Measurements from ENCODE around the gene ARL1. TPM values are rescaled to one million over a fixed set of nuclear protein-coding genes. Genes with fewer than 3 reads are reported as not detected.

ARL1 gene
- total and polyA plus RNA-seq, 7 experiments from 2014 or later = 26.2 to 48.4 (median 31.6) TPM

DNA sequence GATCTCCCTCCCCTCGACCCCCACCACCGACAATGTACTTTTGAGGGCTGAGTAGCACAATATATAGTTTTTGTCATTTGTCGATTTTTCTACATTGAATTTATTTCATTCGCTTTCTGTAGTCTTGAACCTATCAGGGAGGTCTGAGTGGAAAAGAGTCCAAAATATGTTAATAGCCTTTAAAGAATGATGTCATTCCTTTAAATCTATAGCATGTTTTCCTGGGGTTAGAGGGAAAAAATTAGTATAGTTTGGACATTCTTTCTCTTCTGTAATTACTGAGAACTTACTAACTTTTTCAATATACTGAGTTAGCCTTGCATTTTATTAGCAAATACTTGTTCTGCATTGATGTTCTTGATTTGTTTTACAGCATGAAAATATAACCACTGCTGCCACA is 55.9 kb downstream of the ARL1 start:
- DNase-seq = no peak
- no peaks in the 10 kb centered on the region for H3K27me3 ChIP-seq (ENCODE audit: control insufficient read depth in 2 of 2, insufficient read depth in 2 of 2, low read length in 2 of 2)
- Mint-ChIP-seq H3K36me3 (peaks cover 25 to 78% (median 53%) of the 10 kb centered on the region in 5 donors), H3K27me3 (no peaks in the 10 kb centered on the region), H3K9me3 (peaks cover 0 to 10% (median 4%) of the 10 kb centered on the region in 11 donors), H3K27ac (peak overlapping the region in 1 of 9 donors; percentile 51), H3K4me1 (peaks cover 0 to 2% (median 0%) of the 10 kb centered on the region in 7 donors), H3K4me3 (no peak overlapping the region)
- POLR2A ChIA-PET = no interaction called here
- CTCF ChIA-PET = no interaction called here
- H3K4me3 ChIP-seq (ENCODE audit: low read length) = no peak overlapping the region
- no peaks in the 10 kb centered on the region for H3K4me1 ChIP-seq (ENCODE audit: control insufficient read depth in 2 of 2, insufficient read depth in 2 of 2, low read length in 2 of 2)
- H3K27ac ChIP-seq (ENCODE audit: low read depth, low read length) = no peak overlapping the region
- no peak for ATAC-seq
- no peaks in the 10 kb centered on the region for H3K9me3 ChIP-seq (ENCODE audit: control insufficient read depth in 2 of 3, low read length in 3 of 3)
- intact Hi-C loops (cut with micrococcal nuclease) = no loop called here
- peaks cover 0 to 67% (median 7%) of the 10 kb centered on the region in 3 experiments for H3K36me3 ChIP-seq (ENCODE audit: control insufficient read depth in 2 of 3, insufficient read depth in 3 of 3, low read length in 3 of 3)

DNA sequence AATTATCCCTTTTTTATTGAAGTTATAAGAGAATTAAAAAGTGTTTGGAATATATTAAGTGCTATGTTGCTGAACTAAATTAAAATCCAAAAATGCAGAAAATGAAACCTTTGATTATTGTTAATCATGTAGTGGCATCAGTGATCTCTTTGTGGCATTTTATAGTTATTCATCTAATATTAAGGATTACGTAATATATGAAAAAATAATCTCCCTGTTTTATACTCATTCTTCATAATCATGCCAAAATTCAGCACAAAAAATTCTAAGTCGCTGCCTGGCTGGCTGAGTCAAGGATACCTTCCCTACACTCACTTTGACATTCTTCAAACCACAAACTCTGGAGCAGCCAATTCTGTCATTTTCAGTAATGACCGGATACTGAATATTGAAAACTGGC is 63.7 kb downstream of the ARL1 start:
- CTCF ChIA-PET = no interaction called here
- no peak for DNase-seq
- peaks cover 9 to 68% (median 15%) of the 10 kb centered on the region in 3 experiments for H3K36me3 ChIP-seq (ENCODE audit: control insufficient read depth in 2 of 3, insufficient read depth in 3 of 3, low read length in 3 of 3)

More for the DNA sequence above, 63.7 kb downstream of the ARL1 start:
- intact Hi-C loops (cut with micrococcal nuclease) = no loop called here
- Histone ChIP-seq H3K9me3 (ENCODE audit: control insufficient read depth in 2 of 3, low read length in 3 of 3) (no peaks in the 10 kb centered on the region), H3K4me1 (ENCODE audit: control insufficient read depth in 2 of 2, insufficient read depth in 2 of 2, low read length in 2 of 2) (no peaks in the 10 kb centered on the region), H3K4me3 (ENCODE audit: low read length) (no peak overlapping the region), H3K27ac (ENCODE audit: low read depth, low read length) (no peak overlapping the region), H3K27me3 (ENCODE audit: control insufficient read depth in 2 of 2, insufficient read depth in 2 of 2, low read length in 2 of 2) (no peaks in the 10 kb centered on the region)
- Mint-ChIP-seq H3K36me3 (peaks cover 8 to 70% (median 56%) of the 10 kb centered on the region in 5 donors), H3K4me3 (no peak overlapping the region), H3K27ac (no peak overlapping the region), H3K9me3 (peaks cover 0 to 6% (median under 1%) of the 10 kb centered on the region in 11 donors), H3K4me1 (no peaks in the 10 kb centered on the region), H3K27me3 (no peaks in the 10 kb centered on the region)
- POLR2A ChIA-PET = no interaction called here
- ATAC-seq = no peak

Other genes with a start within 250 kb of the ARL1 start
- gene SLC5A8, start 197.5 kb downstream of the ARL1 start, total RNA-seq = not detected
- gene SLC5A8, start 197.5 kb downstream of the ARL1 start, polyA plus RNA-seq = not detected
- gene UTP20, start 127.7 kb downstream of the ARL1 start, total RNA-seq = 10 to 100 TPM; 10.8 to 20.8 (median 14.9) TPM
- gene UTP20, start 127.7 kb downstream of the ARL1 start, polyA plus RNA-seq = 1 to 10 TPM; 5.7 to 7.3 TPM
- not detected for gene SPIC, start 67.6 kb upstream of the ARL1 start, total RNA-seq
- not detected for gene SPIC, start 67.6 kb upstream of the ARL1 start, polyA plus RNA-seq
- not detected for gene MYBPC1, start 187.2 kb upstream of the ARL1 start, total RNA-seq
- gene MYBPC1, start 187.2 kb upstream of the ARL1 start, polyA plus RNA-seq = not detected

Data from naive thymus-derived CD4-positive, alpha-beta T cell (primary cell).